H9 (cell line): Measurements from ENCODE around the gene RMND5B. TPM values are rescaled to one million over a fixed set of nuclear protein-coding genes. Genes with fewer than 3 reads are reported as not detected.
"Not testable (repeated sequence)": the region's sequence is repeated elsewhere in the genome, so short reads cannot be mapped to it uniquely, and the experiment has no call there.

Experiments
- DNase-seq: peaks from one replicate; pipeline ENCODE4 v3.0.0-alpha.2; 2017
- H2AFZ ChIP-seq: one replicate; pipeline ENCODE4 v1.6.1; 2013; ENCODE audit warnings: mild to moderate bottlenecking, low read length, control low read depth, moderate library complexity
- H2AK5ac ChIP-seq: 2 replicates; pipeline ENCODE4 v1.6.1; 2013; ENCODE audit warnings: low read length, control low read depth, mixed read lengths; ENCODE audit not compliant: insufficient read length
- H2BK120ac ChIP-seq: one replicate; pipeline ENCODE4 v1.6.1; 2013; ENCODE audit warnings: low read depth, mild to moderate bottlenecking, low read length, control low read depth, inconsistent platforms; ENCODE audit not compliant: poor library complexity, severe bottlenecking
- H2BK12ac ChIP-seq: 2 replicates; pipeline ENCODE4 v1.6.1; 2013; ENCODE audit warnings: low read length, control low read depth, mixed read lengths, low read depth; ENCODE audit not compliant: insufficient read length
- H2BK15ac ChIP-seq: 2 replicates; pipeline ENCODE4 v1.6.1; 2013; ENCODE audit warnings: low read depth, low read length, control low read depth
- H2BK20ac ChIP-seq: one replicate; pipeline ENCODE4 v1.6.1; 2013; ENCODE audit warnings: low read depth, mild to moderate bottlenecking, low read length, control low read depth, inconsistent platforms; ENCODE audit not compliant: poor library complexity, severe bottlenecking
- H2BK5ac ChIP-seq: 2 replicates; pipeline ENCODE4 v1.6.1; 2013; ENCODE audit warnings: low read length, control low read depth, mixed read lengths; ENCODE audit not compliant: insufficient read length
- H3K14ac ChIP-seq: 2 replicates; pipeline ENCODE4 v1.6.1; 2013; ENCODE audit warnings: low read length, control low read depth; ENCODE audit not compliant: insufficient read depth
- H3K18ac ChIP-seq: 2 replicates; pipeline ENCODE4 v1.6.1; 2013; ENCODE audit warnings: low read depth, mild to moderate bottlenecking, mixed read lengths, low read length, control low read depth; ENCODE audit not compliant: insufficient read length
- H3K23ac ChIP-seq: 2 replicates; pipeline ENCODE4 v1.6.1; 2013; ENCODE audit warnings: low read length, control low read depth, mixed read lengths, low read depth; ENCODE audit not compliant: insufficient read length
- H3K23me2 ChIP-seq: 2 replicates; pipeline ENCODE4 v1.6.1; 2013; ENCODE audit warnings: low read depth, mild to moderate bottlenecking, mixed read lengths, low read length, control low read depth; ENCODE audit not compliant: insufficient read length, poor library complexity, severe bottlenecking
- H3K27ac ChIP-seq: 2 replicates; pipeline ENCODE4 v1.5.1; 2013; ENCODE audit warnings: low read length, control low read depth, mixed read lengths, low read depth; ENCODE audit not compliant: insufficient read length
- H3K27me3 ChIP-seq: 2 replicates; pipeline ENCODE4 v1.6.1; 2013; ENCODE audit warnings: low read length, control low read depth, inconsistent platforms; ENCODE audit not compliant: insufficient read depth
- H3K4ac ChIP-seq: 2 replicates; pipeline ENCODE4 v1.6.1; 2013; ENCODE audit warnings: low read depth, mild to moderate bottlenecking, control low read depth, inconsistent platforms, low read length, moderate library complexity
- H3K4me1 ChIP-seq: 2 replicates; pipeline ENCODE4 v1.6.1; 2013; ENCODE audit warnings: low read length, control low read depth, inconsistent platforms; ENCODE audit not compliant: insufficient read depth
- H3K4me2 ChIP-seq: 2 replicates; pipeline ENCODE4 v1.6.1; 2013; ENCODE audit warnings: low read length, control low read depth, mixed read lengths; ENCODE audit not compliant: insufficient read length, insufficient read depth
- H3K56ac ChIP-seq: 2 replicates; pipeline ENCODE4 v1.6.1; 2013; ENCODE audit warnings: low read depth, mild to moderate bottlenecking, mixed read lengths, low read length, control low read depth; ENCODE audit not compliant: insufficient read length
- H3K79me1 ChIP-seq: 2 replicates; pipeline ENCODE4 v1.6.1; 2013; ENCODE audit warnings: low read depth, mild to moderate bottlenecking, moderate library complexity, low read length, control low read depth, inconsistent platforms; ENCODE audit not compliant: insufficient read depth, poor library complexity, severe bottlenecking
- H3K79me2 ChIP-seq: 2 replicates; pipeline ENCODE4 v1.6.1; 2013; ENCODE audit warnings: low read length, control low read depth, inconsistent platforms; ENCODE audit not compliant: insufficient read depth
- H3K9ac ChIP-seq: 2 replicates; pipeline ENCODE4 v1.6.1; 2013; ENCODE audit warnings: low read length, control low read depth, mixed read lengths; ENCODE audit not compliant: insufficient read length; ENCODE audit errors: extremely low read depth
- H3K9me3 ChIP-seq: one replicate; pipeline ENCODE4 v1.6.1; 2013; ENCODE audit warnings: low read depth, low read length, inconsistent platforms; ENCODE audit not compliant: control insufficient read depth
- H3T11ph ChIP-seq: one replicate; pipeline ENCODE4 v1.6.1; 2013; ENCODE audit warnings: mild to moderate bottlenecking, low read length, control low read depth, inconsistent platforms
- H4K20me1 ChIP-seq: one replicate; pipeline ENCODE4 v1.6.1; 2013; ENCODE audit not compliant: control insufficient read depth, insufficient read length, insufficient read depth
- H4K5ac ChIP-seq: 2 replicates; pipeline ENCODE4 v1.6.1; 2013; ENCODE audit warnings: low read depth, mild to moderate bottlenecking, mixed read lengths, low read length, control low read depth; ENCODE audit not compliant: insufficient read length
- H4K8ac ChIP-seq: replicated peaks from 2 replicates; pipeline ENCODE4 v1.6.1; 2013; ENCODE audit warnings: low read length, control low read depth, mixed read lengths, low read depth; ENCODE audit not compliant: insufficient read length
- H4K91ac ChIP-seq: 2 replicates; pipeline ENCODE4 v1.6.1; 2013; ENCODE audit warnings: low read depth, mild to moderate bottlenecking, moderate library complexity, mixed read lengths, low read length, control low read depth; ENCODE audit not compliant: insufficient read length
- H3K27ac Mint-ChIP-seq, 3 experiments: 2 replicates in 2 of 3; 3 replicates in 1 of 3; pipeline ENCODE4 v1.8.0; 2020 to 2021; ENCODE audit warnings: mixed read lengths in 3 of 3, mild to moderate bottlenecking in 1 of 3, moderate library complexity in 1 of 3
- H3K27me3 Mint-ChIP-seq: 2 replicates; pipeline ENCODE4 v1.8.0; 2021; ENCODE audit warnings: low read depth, mild to moderate bottlenecking, moderate library complexity, mixed read lengths
- H3K36me3 Mint-ChIP-seq, 3 experiments: 2 replicates in 2 of 3; 3 replicates in 1 of 3; pipeline ENCODE4 v1.8.0; 2020 to 2021; ENCODE audit warnings: low read depth in 3 of 3, mixed read lengths in 3 of 3; ENCODE audit not compliant: insufficient read depth in 1 of 3
- H3K4me1 Mint-ChIP-seq, 2 experiments: 2 replicates each; pipeline ENCODE4 v1.8.0; 2020; ENCODE audit warnings: mixed read lengths in 2 of 2
- H3K4me3 Mint-ChIP-seq, 2 experiments: 2 replicates in 1 of 2; 3 replicates in 1 of 2; pipeline ENCODE4 v1.8.0; 2020 to 2021; ENCODE audit warnings: mild to moderate bottlenecking in 2 of 2, mixed read lengths in 2 of 2, moderate library complexity in 1 of 2
- H3K9me3 Mint-ChIP-seq, 2 experiments: 2 replicates in 1 of 2; 3 replicates in 1 of 2; pipeline ENCODE4 v1.8.0; 2020; ENCODE audit warnings: mild to moderate bottlenecking in 2 of 2, mixed read lengths in 2 of 2, moderate library complexity in 1 of 2
- CTCF ChIP-seq: fragments of 200-600 bp; sonication (generic); conservative IDR thresholded peaks from 3 replicates; pipeline ENCODE4 v1.8.0; 2021; ENCODE audit warnings: antibody characterized with exemption, mild to moderate bottlenecking
- WGBS: extraction: QIAGEN DNeasy Blood & Tissue Kit; methylation state at CpG from one replicate; pipeline ENCODE4 v1.1.7; 2013; ENCODE audit warnings: missing lambda C conversion rate, low lambda C conversion rate, mixed read lengths; ENCODE audit not compliant: insufficient read length; ENCODE audit errors: extremely low coverage; 5-methylcytosine and 5-hydroxymethylcytosine counted together
- total RNA-seq: library from RNA; stranded (reverse); gene quantifications from 2 replicates; pipeline ENCODE4 v1.2.1, GENCODE V29; 2021

The RMND5B gene
- total RNA-seq, 1 experiment from 2014 or later, result 86.4 TPM

- Histone ChIP-seq H4K8ac (no peak overlapping the region), H3K4me2 (no peak overlapping the region), H2BK15ac (no peak overlapping the region), H4K91ac (peak overlapping the region; percentile 33), H4K5ac (no peak overlapping the region), H3K4me1 (peaks cover 4% of the 10 kb centered on the region; the same call in 1 of the 2 replicates), H2BK12ac (no peak overlapping the region), H2AK5ac (no peak overlapping the region), H2AFZ (no peak overlapping the region), H4K20me1 (no peaks in the 10 kb centered on the region), H2BK120ac (no peak overlapping the region), H3K27ac (no peak overlapping the region), H3K18ac (peak overlapping the region; percentile 10), H3T11ph (no peak overlapping the region), H3K79me1 (no peaks in the 10 kb centered on the region), H2BK5ac (no peak overlapping the region), H3K4ac (no peak overlapping the region), H2BK20ac (no peak overlapping the region), H3K27me3 (no peaks in the 10 kb centered on the region), H3K79me2 (peaks cover 7% of the 10 kb centered on the region; the same call in 1 of the 2 replicates), H3K23ac (no peak overlapping the region), H3K9me3 (no peaks in the 10 kb centered on the region), H3K56ac (no peak overlapping the region), H3K9ac (no peak overlapping the region), H3K14ac (no peak overlapping the region), H3K23me2 (peaks cover 9% of the 10 kb centered on the region)
- no peak for DNase-seq
- no peak for TF ChIP-seq CTCF
- H3K4me1 Mint-ChIP-seq, result peaks cover 52 to 58% of the 10 kb centered on the region in 2 experiments
- no peaks in the 10 kb centered on the region; the same call in 1 of the 2 replicates for H3K27me3 Mint-ChIP-seq
- peak overlapping the region in 1 of 2 experiments; percentile 61; a peak in 1 of 5 replicates for H3K4me3 Mint-ChIP-seq
- WGBS, result no CpG with 5 or more reads among the region's 9 CpGs
- H3K27ac Mint-ChIP-seq, result peak overlapping the region; percentile 61 to 94 (median 84); a peak in 5 of 7 replicates
- H3K9me3 Mint-ChIP-seq, result no peaks in the 10 kb centered on the region
- peaks cover 11 to 25% (median 16%) of the 10 kb centered on the region in 3 experiments for H3K36me3 Mint-ChIP-seq
Measured at GRCh38 chr5:178129296-178129695, 1.5 kb upstream of the RMND5B start.

GRCh38 chr5:178130234-178130575 is 609 bp upstream of the RMND5B start:
- not testable (repeated sequence) for H2BK20ac ChIP-seq, H3K9me3 ChIP-seq, H2BK120ac ChIP-seq, H4K8ac ChIP-seq, H3T11ph ChIP-seq, H4K20me1 ChIP-seq, H3K9me3 Mint-ChIP-seq, H3K4me1 ChIP-seq, DNase-seq, H3K79me1 ChIP-seq, H3K27me3 ChIP-seq, H2AK5ac ChIP-seq, H3K79me2 ChIP-seq, H3K56ac ChIP-seq, H2BK5ac ChIP-seq, H3K23ac ChIP-seq, H3K27me3 Mint-ChIP-seq, H3K23me2 ChIP-seq, H2BK15ac ChIP-seq, H4K5ac ChIP-seq, H3K4ac ChIP-seq, H2AFZ ChIP-seq
- peak overlapping the region; percentile 96 for H3K18ac ChIP-seq
- peak overlapping the region; percentile 81 for H3K9ac ChIP-seq
- H3K14ac ChIP-seq, result peak overlapping the region; percentile 90; the same call in 1 of the 2 replicates
- peak overlapping the region; percentile 49 for H3K4me2 ChIP-seq
- no CpG with 5 or more reads among the region's 11 CpGs for WGBS
- H3K27ac ChIP-seq, result peak overlapping the region; percentile 85
- Mint-ChIP-seq H3K4me3 (peak overlapping the region; percentile 76 to 83), H3K27ac (peak overlapping the region; percentile 80 to 91 (median 87)), H3K4me1 (peaks cover 48 to 53% of the 10 kb centered on the region in 2 experiments), H3K36me3 (peaks cover 11 to 35% (median 21%) of the 10 kb centered on the region in 3 experiments)
- peak overlapping the region; percentile 50 for H4K91ac ChIP-seq
- peak overlapping the region; percentile 90 for H2BK12ac ChIP-seq
